PC-9 (cell line): Measurements from ENCODE around the gene PGC. TPM values are rescaled to one million over a fixed set of nuclear protein-coding genes. Genes with fewer than 3 reads are reported as not detected.

Source experiments
- BruUV-seq: library from RNA; stranded (reverse); fragments of 400-500 nt; replicated peaks from 2 replicates; lab custom pipeline; 2021; lab: Mats Ljungman, UMichigan
- CTCF ChIA-PET: fragments of 300-600 bp; sonication (Branson Sonifier 250); formaldehyde crosslinking; loops from one replicate; lab custom pipeline; 2022; ENCODE audit warnings: antibody characterized with exemption; lab: Charles Lee
- POLR2A ChIA-PET: fragments of 300-600 bp; sonication (Branson Sonifier 250); formaldehyde crosslinking; loops from one replicate; lab custom pipeline; 2022; ENCODE audit warnings: antibody characterized with exemption; ENCODE audit not compliant: unreplicated experiment; lab: Charles Lee
- DNase-seq, 2 experiments: peaks; one replicate each; pipeline versions ENCODE4 v3.0.0 to v3.0.0-alpha.2; 2015 to 2022; ENCODE audit warnings: mixed read lengths in 1 of 2
- H2AFZ ChIP-seq: fragments of 200-600 bp; sonication (generic); 2 replicates; pipeline ENCODE4 v1.8.1; 2017; ENCODE audit warnings: antibody characterized with exemption
- H3F3A ChIP-seq: fragments of 200-600 bp; sonication (generic); 2 replicates; pipeline ENCODE4 v1.8.1; 2017; ENCODE audit warnings: antibody characterized with exemption, mild to moderate bottlenecking, low read depth; ENCODE audit not compliant: insufficient read depth
- H3K27ac ChIP-seq: fragments of 200-600 bp; sonication (generic); 2 replicates; pipeline ENCODE4 v1.6.1; 2016; ENCODE audit warnings: mixed run types
- H3K27me3 ChIP-seq: fragments of 200-600 bp; sonication (generic); 2 replicates; pipeline ENCODE4 v1.6.1; 2016; ENCODE audit warnings: low read depth, mixed run types; ENCODE audit not compliant: insufficient read depth
- H3K36me3 ChIP-seq: fragments of 200-600 bp; sonication (generic); 2 replicates; pipeline ENCODE4 v1.6.1; 2016; ENCODE audit warnings: low read depth, mixed run types
- H3K4me1 ChIP-seq: fragments of 200-600 bp; sonication (generic); replicated peaks from 2 replicates; pipeline ENCODE4 v1.6.1; 2016; ENCODE audit warnings: mixed run types; ENCODE audit not compliant: insufficient read depth
- H3K4me2 ChIP-seq: fragments of 200-600 bp; sonication (generic); 2 replicates; pipeline ENCODE4 v1.6.1; 2017; ENCODE audit warnings: mixed run types
- H3K4me3 ChIP-seq: fragments of 200-600 bp; sonication (generic); 2 replicates; pipeline ENCODE4 v1.6.1; 2016; ENCODE audit warnings: mixed run types
- H3K79me2 ChIP-seq: fragments of 200-600 bp; sonication (generic); 2 replicates; pipeline ENCODE4 v1.6.1; 2017; ENCODE audit warnings: low read depth, mixed run types
- H3K9me2 ChIP-seq: fragments of 200-600 bp; sonication (generic); 2 replicates; pipeline ENCODE4 v1.8.1; 2017; ENCODE audit warnings: mild to moderate bottlenecking; ENCODE audit not compliant: insufficient read depth
- H3K9me3 ChIP-seq: fragments of 200-600 bp; sonication (generic); 2 replicates; pipeline ENCODE4 v1.8.1; 2016; ENCODE audit warnings: low read depth; ENCODE audit not compliant: insufficient read depth
- H4K20me1 ChIP-seq: fragments of 200-600 bp; sonication (generic); 2 replicates; pipeline ENCODE4 v1.8.1; 2017; ENCODE audit not compliant: insufficient read depth
- CTCF ChIP-seq: fragments of 200-600 bp; sonication (generic); conservative IDR thresholded peaks from 2 replicates; pipeline ENCODE4 v1.6.1; 2017; ENCODE audit warnings: mixed run types, antibody characterized with exemption, mild to moderate bottlenecking, moderate library complexity
- EZH2 ChIP-seq: fragments of 200-600 bp; sonication (generic); IDR thresholded peaks from 2 replicates; pipeline ENCODE4 v1.8.0; 2017; ENCODE audit warnings: antibody characterized with exemption, low read depth
- intact Hi-C: fragments of 100-400 bp; cut with micrococcal nuclease; formaldehyde crosslinking; loops from one replicate; pipeline ENCODE4 v1.10.0; 2022; ENCODE audit not compliant: unreplicated experiment
- total RNA-seq: library from RNA; stranded (reverse); gene quantifications from 2 replicates; pipeline ENCODE4 v1.2.3, GENCODE V29; 2021

The PGC gene
- total RNA-seq, 1 experiment from 2014 or later: not detected

DNA sequence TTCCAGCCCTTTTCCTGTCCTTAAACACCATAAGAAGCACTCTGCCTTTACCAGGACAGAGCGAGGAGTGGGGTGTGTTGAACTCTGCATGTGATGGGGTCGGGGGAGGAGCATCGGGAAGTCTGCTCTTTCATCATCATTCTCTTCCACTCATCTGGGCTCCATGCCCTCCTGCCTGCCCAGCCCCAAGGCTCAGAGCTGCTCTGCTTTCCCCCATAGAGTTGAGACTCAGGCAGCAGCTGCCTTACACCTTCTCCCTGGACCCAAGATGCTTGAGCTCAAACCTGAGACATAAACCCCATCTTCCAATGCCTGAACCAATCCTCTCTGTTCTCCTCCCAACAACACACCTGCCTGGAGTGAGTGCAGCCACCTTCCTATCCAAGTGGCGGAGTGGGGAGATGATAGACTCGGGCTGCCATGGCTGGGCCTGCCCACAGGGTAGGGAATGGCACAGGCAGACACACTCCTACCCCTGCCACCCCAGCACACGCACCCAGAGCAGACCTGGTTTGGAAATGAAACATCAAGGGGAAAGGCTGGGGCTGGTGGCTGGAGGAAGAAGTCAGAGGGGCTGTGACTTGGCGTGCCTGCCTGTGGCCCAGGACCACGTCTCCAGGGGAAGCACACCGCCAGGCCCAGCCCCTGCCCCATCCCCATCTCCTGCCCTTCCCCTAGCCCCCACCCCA lies 40.2 kb downstream of the PGC start:
- no TSS peak for BruUV-seq
- intact Hi-C loops: loop anchor here (1.0 kb wide), 1 partner anchor 69 kb away; no protein-coding TSS in a partner anchor

GRCh38 chr6:41705996-41706835 lies 41.0 kb downstream of the PGC start:
- Histone ChIP-seq H3K4me2 (no peak overlapping the region), H3F3A (no peaks in the 10 kb centered on the region; the same call in 1 of the 2 replicates), H3K36me3 (no peaks in the 10 kb centered on the region), H3K27me3 (no peaks in the 10 kb centered on the region), H3K9me3 (no peaks in the 10 kb centered on the region), H3K27ac (no peak overlapping the region), H3K4me3 (no peak overlapping the region), H3K9me2 (no peaks in the 10 kb centered on the region; the same call in 1 of the 2 replicates), H2AFZ (no peak overlapping the region), H4K20me1 (no peaks in the 10 kb centered on the region), H3K4me1 (no peaks in the 10 kb centered on the region), H3K79me2 (no peaks in the 10 kb centered on the region)
- peak in 1 of 2 experiments; percentile 53 for DNase-seq
- intact Hi-C loops: loop anchor here (1.0 kb wide), 1 partner anchor 70 kb away; no protein-coding TSS in a partner anchor
- TF ChIP-seq CTCF (peak; percentile 66), EZH2 (no peak)
- no TSS peak for BruUV-seq
- POLR2A ChIA-PET: interaction anchor here (0.6 kb wide), 1 partner anchor 125 kb away, joined by 4 read pairs; no protein-coding TSS in a partner anchor
- CTCF ChIA-PET: interaction anchor here (0.6 kb wide), 2 partner anchors 20 to 28 kb away, joined by 3 read pairs; no protein-coding TSS in a partner anchor

More for the DNA sequence above, 40.2 kb downstream of the PGC start:
- no peak overlapping the region for H2AFZ ChIP-seq
- no peak overlapping the region for H3K4me2 ChIP-seq
- no peaks in the 10 kb centered on the region for H3K9me3 ChIP-seq
- TF ChIP-seq EZH2 (no peak), CTCF (no peak)
- H3K27ac ChIP-seq: no peak overlapping the region
- H3K27me3 ChIP-seq: no peaks in the 10 kb centered on the region
- H3F3A ChIP-seq: peaks cover 5% of the 10 kb centered on the region; the same call in 1 of the 2 replicates
- no peaks in the 10 kb centered on the region for H3K79me2 ChIP-seq
- no peaks in the 10 kb centered on the region for H4K20me1 ChIP-seq
- DNase-seq: no peak
- no peak overlapping the region for H3K4me3 ChIP-seq
- no peaks in the 10 kb centered on the region for H3K36me3 ChIP-seq
- ChIA-PET CTCF (interaction anchor here (0.6 kb wide), 1 partner anchor 19 kb away, joined by 3 read pairs; no protein-coding TSS in a partner anchor), POLR2A (interaction anchor here (0.6 kb wide), 1 partner anchor 126 kb away, joined by 4 read pairs; no protein-coding TSS in a partner anchor)
- H3K9me2 ChIP-seq: no peaks in the 10 kb centered on the region; the same call in 1 of the 2 replicates
- peaks cover 5% of the 10 kb centered on the region for H3K4me1 ChIP-seq

GRCh38 chr6:41705311-41705995 lies 41.7 kb downstream of the PGC start:
- H3K79me2 ChIP-seq: no peaks in the 10 kb centered on the region
- POLR2A ChIA-PET: no interaction called here
- no TSS peak for BruUV-seq

More at GRCh38 chr6:41705311-41705995, 41.7 kb downstream of the PGC start:
- Histone ChIP-seq H3K4me3 (no peak overlapping the region), H3K4me2 (no peak overlapping the region), H3K36me3 (no peaks in the 10 kb centered on the region), H3K27me3 (no peaks in the 10 kb centered on the region), H3K9me2 (no peaks in the 10 kb centered on the region; the same call in 1 of the 2 replicates), H4K20me1 (no peaks in the 10 kb centered on the region), H2AFZ (no peak overlapping the region), H3K4me1 (no peaks in the 10 kb centered on the region), H3F3A (no peaks in the 10 kb centered on the region), H3K27ac (no peak overlapping the region), H3K9me3 (no peaks in the 10 kb centered on the region)
- CTCF ChIA-PET: interaction anchor here (0.6 kb wide), 1 partner anchor 29 kb away, joined by 3 read pairs; no protein-coding TSS in a partner anchor
- no peak for DNase-seq
- TF ChIP-seq CTCF (no peak), EZH2 (no peak)
- intact Hi-C loops: no loop called here
